BJ (cell line): ENCODE results near the gene STK4. TPM values are rescaled to one million over a fixed set of nuclear protein-coding genes. Genes with fewer than 3 reads are reported as not detected.

Experiments used
- CTCF ChIA-PET: fragments of 350-600 bp; formaldehyde crosslinking; extraction: SDS; loops from one replicate; lab custom pipeline; 2021; ENCODE audit warnings: antibody characterized with exemption, inconsistent platforms; lab: Yijun Ruan, JAX
- POLR2A ChIA-PET: fragments of 300-600 bp; sonication (Branson Sonifier 250); formaldehyde crosslinking; extraction: SDS; loops from one replicate; lab custom pipeline; 2021; ENCODE audit warnings: antibody characterized with exemption; lab: Charles Lee
- DNase-seq: peaks from one replicate; pipeline ENCODE4 v3.0.0-alpha.2; 2011; ENCODE audit warnings: low read depth
- H3K27me3 ChIP-seq: 2 replicates; pipeline ENCODE4 v1.6.0; 2011; ENCODE audit warnings: low read length; ENCODE audit not compliant: control insufficient read depth, insufficient read depth
- H3K36me3 ChIP-seq: 2 replicates; pipeline ENCODE4 v1.5.1; 2011; ENCODE audit warnings: low read length; ENCODE audit not compliant: control insufficient read depth, insufficient read depth
- H3K4me3 ChIP-seq: 2 replicates; pipeline ENCODE4 v1.5.1; 2011; ENCODE audit warnings: low read depth, mild to moderate bottlenecking, control low read depth, low read length
- CTCF ChIP-seq: IDR thresholded peaks from 2 replicates; pipeline ENCODE4 v1.5.1; 2011; ENCODE audit warnings: low read depth, mild to moderate bottlenecking, control low read depth, inconsistent platforms, low read length, moderate library complexity; ENCODE audit not compliant: insufficient read depth
- polyA plus RNA-seq: library from polyadenylated mRNA; depleted of rRNA; stranded (reverse); fragments of >200 nt; gene quantifications from 2 replicates; pipeline ENCODE4 v1.2.3, GENCODE V29; 2011

Gene STK4
- polyA plus RNA-seq, 1 experiment = 12.4 TPM

DNA sequence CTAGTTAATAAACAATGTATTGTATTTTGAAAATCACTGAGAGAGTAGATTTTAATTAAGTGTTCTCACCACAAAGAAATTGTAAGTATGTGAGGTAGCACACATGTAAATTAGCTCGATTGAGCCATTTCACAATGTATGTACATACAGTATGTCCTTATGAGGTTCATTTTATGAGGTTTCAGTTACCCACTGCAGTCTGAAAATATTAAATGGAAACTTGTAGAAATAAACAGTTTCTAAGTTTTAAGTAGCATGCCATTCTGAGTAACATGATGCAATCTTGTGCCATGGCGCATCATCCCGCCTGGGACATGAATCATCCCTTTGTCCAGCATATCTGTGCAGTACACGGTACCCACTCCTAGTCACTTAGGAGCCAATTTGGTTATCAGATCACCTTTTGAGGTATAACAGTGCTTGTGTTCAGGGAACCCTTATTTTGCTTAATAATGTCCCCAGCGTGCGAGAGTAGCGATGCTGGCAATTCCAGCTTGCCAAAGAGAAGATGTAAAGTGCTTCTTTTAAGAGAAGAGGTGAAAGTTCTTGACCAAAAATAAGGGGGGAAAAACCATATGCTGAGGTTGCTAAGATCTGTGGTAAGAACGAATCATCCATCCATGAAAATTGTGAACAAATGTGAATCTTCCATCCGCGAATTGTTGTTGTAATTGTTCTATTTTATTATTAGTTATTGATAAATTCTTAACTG is 69.9 kb downstream of the STK4 start:
- no peak for DNase-seq
- H3K4me3 ChIP-seq = no peak overlapping the region
- POLR2A ChIA-PET = no interaction called here
- TF ChIP-seq CTCF = no peak
- CTCF ChIA-PET = interaction anchor here (1.4 to 24.0 kb wide), 4 partner anchors 8 to 257 kb away, joined by 3 to 407 read pairs (median 6); partner anchors contain the start of gene KCNS1
- H3K27me3 ChIP-seq = no peaks in the 10 kb centered on the region
- no peaks in the 10 kb centered on the region for H3K36me3 ChIP-seq

- H3K4me3 ChIP-seq = no peak overlapping the region
- no peak for DNase-seq
- no peaks in the 10 kb centered on the region for H3K36me3 ChIP-seq
- ChIA-PET CTCF (interaction anchor here (1.4 to 24.0 kb wide), 2 partner anchors 9 to 57 kb away, joined by 3 to 407 read pairs; partner anchors contain the start of gene KCNS1), POLR2A (no interaction called here)
- H3K27me3 ChIP-seq = no peaks in the 10 kb centered on the region
- no peak for TF ChIP-seq CTCF
These were observed 70.7 kb downstream of the STK4 start for GRCh38 chr20:45037050-45037449.

DNA sequence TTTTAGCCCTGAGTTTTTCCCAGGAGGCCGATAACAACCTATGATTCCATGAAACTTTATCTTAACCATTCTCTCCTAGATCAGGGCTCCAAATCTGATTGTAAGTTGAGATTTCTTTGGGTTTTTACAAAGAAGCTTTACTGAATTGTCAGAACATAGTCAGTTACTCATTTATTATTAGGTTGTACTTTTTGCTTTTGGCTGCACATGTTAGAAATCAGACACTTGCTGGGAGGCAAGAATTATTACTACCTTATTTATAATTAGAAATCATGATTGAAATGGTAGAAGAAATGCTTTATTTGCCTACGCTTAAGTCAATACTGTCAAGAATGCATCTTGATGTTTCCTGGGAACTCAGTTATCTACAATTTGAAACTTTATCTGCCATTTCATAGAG is 71.3 kb downstream of the STK4 start:
- no peaks in the 10 kb centered on the region for H3K27me3 ChIP-seq
- H3K4me3 ChIP-seq = no peak overlapping the region
- ChIA-PET POLR2A (interaction anchor here (0.6 kb wide), 1 partner anchor 743 kb away, joined by 3 read pairs; no protein-coding TSS in a partner anchor), CTCF (interaction anchor here (0.5 to 24.0 kb wide), 3 partner anchors 9 to 56 kb away, joined by 3 to 407 read pairs (median 3); partner anchors contain the start of gene KCNS1)
- no peak for TF ChIP-seq CTCF
- no peaks in the 10 kb centered on the region for H3K36me3 ChIP-seq
- DNase-seq = no peak

GRCh38 chr20:45038745-45039474 is 72.6 kb downstream of the STK4 start:
- ChIA-PET CTCF (interaction anchor here (1.3 to 24.0 kb wide), 3 partner anchors 27 to 255 kb away, joined by 4 to 407 read pairs (median 9); partner anchors contain the start of gene KCNS1), POLR2A (interaction anchor here (0.6 to 0.8 kb wide), 5 partner anchors 9 to 804 kb away, joined by 3 to 7 read pairs (median 4); no protein-coding TSS in a partner anchor)
- no peak for DNase-seq
- Histone ChIP-seq H3K27me3 (no peaks in the 10 kb centered on the region), H3K36me3 (no peaks in the 10 kb centered on the region), H3K4me3 (no peak overlapping the region)
- no peak for TF ChIP-seq CTCF

DNA sequence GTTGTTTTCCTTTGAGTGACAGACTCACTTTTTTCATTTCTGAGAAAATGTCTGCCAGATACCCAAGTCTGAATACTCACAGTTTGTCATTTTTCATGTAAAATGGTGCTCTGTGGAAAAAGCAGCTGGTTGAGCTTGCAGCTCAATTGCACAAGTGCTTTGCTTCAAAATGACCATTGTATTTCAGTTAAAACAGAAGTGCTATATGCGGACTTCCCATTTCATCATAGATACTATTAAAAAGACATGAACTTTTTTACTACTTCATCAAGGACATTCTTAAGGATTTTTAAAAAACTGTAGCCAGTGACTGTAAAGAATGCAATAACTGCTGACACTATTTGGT is 73.1 kb downstream of the STK4 start:
- ChIA-PET CTCF (interaction anchor here (1.3 to 24.0 kb wide), 3 partner anchors 28 to 255 kb away, joined by 4 to 407 read pairs (median 9); partner anchors contain the start of gene KCNS1), POLR2A (interaction anchor here (0.7 to 0.8 kb wide), 4 partner anchors 9 to 308 kb away, joined by 3 to 7 read pairs (median 4); no protein-coding TSS in a partner anchor)

More for the DNA sequence above, 73.1 kb downstream of the STK4 start:
- no peak for DNase-seq
- no peaks in the 10 kb centered on the region for H3K27me3 ChIP-seq
- H3K4me3 ChIP-seq = no peak overlapping the region
- no peak for TF ChIP-seq CTCF
- no peaks in the 10 kb centered on the region for H3K36me3 ChIP-seq
